Measurements from ENCODE around the gene IBTK.
"Not testable (repeated sequence)": the region's sequence is repeated elsewhere in the genome, so short reads cannot be mapped to it uniquely, and the experiment has no call there.

The IBTK gene

DNA sequence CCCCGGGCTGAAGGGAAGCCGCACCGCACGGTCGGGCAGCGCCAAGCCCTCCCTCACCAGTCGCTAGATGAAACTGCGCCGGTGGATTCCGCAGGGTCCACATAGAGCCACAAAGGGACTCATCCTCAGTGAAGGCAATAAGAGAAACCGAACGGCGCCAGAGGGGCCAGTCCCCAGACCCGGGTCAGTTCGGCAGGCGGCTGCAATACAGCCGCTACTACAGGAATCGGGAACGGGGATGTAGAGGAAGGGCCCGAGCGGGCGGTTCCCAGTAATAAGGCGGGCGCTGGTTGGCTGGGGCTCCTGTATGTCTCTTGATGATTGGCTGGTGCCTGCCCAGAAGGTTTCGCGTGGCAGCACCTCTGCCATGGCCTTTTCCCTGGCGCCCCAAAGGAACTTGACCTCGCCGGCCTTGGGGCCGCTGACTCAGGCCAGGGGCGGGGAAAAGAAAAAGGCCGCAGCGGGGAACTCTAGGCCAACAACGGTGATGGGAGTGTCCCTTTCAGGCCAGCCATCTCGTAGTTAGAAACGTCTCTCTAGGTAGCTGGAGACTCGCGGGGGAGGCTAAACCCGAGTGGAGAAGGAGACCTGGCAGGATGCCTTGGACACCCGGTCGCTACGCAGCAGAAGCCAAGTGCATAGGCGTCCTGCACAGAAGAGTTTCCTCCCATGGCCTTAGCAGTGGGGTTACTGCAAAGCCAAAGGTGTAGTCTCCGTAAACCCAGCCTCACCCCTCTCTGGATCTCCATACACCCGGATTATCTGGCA, at the start of gene IBTK:
Gene IBTK, minus strand, starts transcription at position 240 of the 768 bp plus-strand sequence. CDS start 7,258 bp downstream, outside the sequence.
- H3K36me3 ChIP-seq (ENCODE audit: control insufficient read depth, low read length) = peaks cover 35% of the 10 kb centered on the region
- H3K4me1 ChIP-seq (ENCODE audit: control insufficient read depth, low read length) = peaks cover 34% of the 10 kb centered on the region
- peak within 1 kb of the TSS; percentile 43 for H3K27ac ChIP-seq (ENCODE audit: low read depth, low read length)

GRCh38 chr6:82283771-82284410, 36.3 kb upstream of the IBTK start:
- H3K4me3 ChIP-seq (ENCODE audit: low read length) = no peak overlapping the region
- H3K27me3 ChIP-seq (ENCODE audit: control insufficient read depth, low read length) = 0 out of 2 replicates have a peak, but pooled peaks cover 3% of the 10 kb centered on the region
- H4K20me1 ChIP-seq (ENCODE audit: control insufficient read depth, insufficient read depth, low read depth, low read length) = no peaks in the 10 kb centered on the region
- H3K4me1 ChIP-seq (ENCODE audit: control insufficient read depth, low read length) = no peaks in the 10 kb centered on the region
- H3K79me2 ChIP-seq (ENCODE audit: control insufficient read depth, low read length) = no peaks in the 10 kb centered on the region
- TF ChIP-seq, protein P1, sequence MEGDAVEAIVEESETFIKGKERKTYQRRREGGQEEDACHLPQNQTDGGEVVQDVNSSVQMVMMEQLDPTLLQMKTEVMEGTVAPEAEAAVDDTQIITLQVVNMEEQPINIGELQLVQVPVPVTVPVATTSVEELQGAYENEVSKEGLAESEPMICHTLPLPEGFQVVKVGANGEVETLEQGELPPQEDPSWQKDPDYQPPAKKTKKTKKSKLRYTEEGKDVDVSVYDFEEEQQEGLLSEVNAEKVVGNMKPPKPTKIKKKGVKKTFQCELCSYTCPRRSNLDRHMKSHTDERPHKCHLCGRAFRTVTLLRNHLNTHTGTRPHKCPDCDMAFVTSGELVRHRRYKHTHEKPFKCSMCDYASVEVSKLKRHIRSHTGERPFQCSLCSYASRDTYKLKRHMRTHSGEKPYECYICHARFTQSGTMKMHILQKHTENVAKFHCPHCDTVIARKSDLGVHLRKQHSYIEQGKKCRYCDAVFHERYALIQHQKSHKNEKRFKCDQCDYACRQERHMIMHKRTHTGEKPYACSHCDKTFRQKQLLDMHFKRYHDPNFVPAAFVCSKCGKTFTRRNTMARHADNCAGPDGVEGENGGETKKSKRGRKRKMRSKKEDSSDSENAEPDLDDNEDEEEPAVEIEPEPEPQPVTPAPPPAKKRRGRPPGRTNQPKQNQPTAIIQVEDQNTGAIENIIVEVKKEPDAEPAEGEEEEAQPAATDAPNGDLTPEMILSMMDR (IDR thresholded peaks at IDR 0.05; ENCODE audit: low read depth, low read length, poor library complexity, severe bottlenecking) = no peak
- TF ChIP-seq EZH2phosphoT487 (IDR thresholded peaks at IDR 0.05; ENCODE audit: borderline replicate concordance, low read length) = no peak
- no peaks in the 10 kb centered on the region for H3K9me2 ChIP-seq (replicated peaks; ENCODE audit: control insufficient read depth, low read length)
- H3F3A ChIP-seq (ENCODE audit: control insufficient read depth, insufficient read depth) = no peaks in the 10 kb centered on the region
- no peak overlapping the region for H3K4me2 ChIP-seq (ENCODE audit: low read length)
- H3K9me3 ChIP-seq (ENCODE audit: control insufficient read depth, insufficient read depth, low read length) = no peaks in the 10 kb centered on the region
- H3K36me3 ChIP-seq (ENCODE audit: control insufficient read depth, low read length) = no peaks in the 10 kb centered on the region
- H3K27ac ChIP-seq (ENCODE audit: low read depth, low read length) = no peak overlapping the region

More for the DNA sequence above, at the start of gene IBTK:
- peaks cover 55% of the 10 kb centered on the region for H3K79me2 ChIP-seq (ENCODE audit: control insufficient read depth, low read length)
- no peaks in the 10 kb centered on the region for H3K9me3 ChIP-seq (ENCODE audit: control insufficient read depth, insufficient read depth, low read length)
- TF ChIP-seq, protein P1 (IDR thresholded peaks at IDR 0.05; ENCODE audit: low read depth, low read length, poor library complexity, severe bottlenecking) = no peak
- TF ChIP-seq EZH2phosphoT487 (IDR thresholded peaks at IDR 0.05; ENCODE audit: borderline replicate concordance, low read length) = no peak
- peak within 1 kb of the TSS; percentile 91 for H3K4me2 ChIP-seq (ENCODE audit: low read length)
- peak within 1 kb of the TSS; percentile 78 for H3K4me3 ChIP-seq (ENCODE audit: low read length)
- no peaks in the 10 kb centered on the region for H3K27me3 ChIP-seq (ENCODE audit: control insufficient read depth, low read length)
- H4K20me1 ChIP-seq (ENCODE audit: control insufficient read depth, insufficient read depth, low read depth, low read length) = no peaks in the 10 kb centered on the region; the same call in 1 of the 2 replicates
- H3K9me2 ChIP-seq (replicated peaks; ENCODE audit: control insufficient read depth, low read length) = no peaks in the 10 kb centered on the region
- no peaks in the 10 kb centered on the region for H3F3A ChIP-seq (ENCODE audit: control insufficient read depth, insufficient read depth)

DNA sequence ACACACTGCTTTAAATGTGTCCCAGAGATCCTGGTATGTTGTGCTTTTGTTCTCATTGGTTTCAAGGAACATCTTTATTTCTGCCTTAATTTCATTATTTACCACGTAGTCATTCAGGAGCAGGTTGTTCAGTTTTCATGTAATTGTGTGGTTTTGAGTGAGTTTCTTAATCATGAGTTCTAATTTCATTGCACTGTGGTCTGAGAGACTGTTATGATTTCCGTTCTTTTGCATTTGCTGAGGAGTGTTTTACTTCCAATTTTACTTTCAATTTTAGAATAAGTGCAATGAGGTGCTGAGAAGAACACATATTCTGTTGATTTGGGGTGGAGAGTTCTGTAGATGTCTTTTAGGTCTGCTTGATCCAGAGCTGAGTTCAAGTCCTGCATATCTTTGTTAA, 34.0 kb upstream of the IBTK start:
- not testable (repeated sequence) for H3K9me3 ChIP-seq (ENCODE audit: control insufficient read depth, insufficient read depth, low read length); H3K4me2 ChIP-seq (ENCODE audit: low read length); H3K4me3 ChIP-seq (ENCODE audit: low read length); H4K20me1 ChIP-seq (ENCODE audit: control insufficient read depth, insufficient read depth, low read depth, low read length); H3K27ac ChIP-seq (ENCODE audit: low read depth, low read length); H3K9me2 ChIP-seq (replicated peaks; ENCODE audit: control insufficient read depth, low read length); H3K36me3 ChIP-seq (ENCODE audit: control insufficient read depth, low read length); H3K4me1 ChIP-seq (ENCODE audit: control insufficient read depth, low read length); H3K79me2 ChIP-seq (ENCODE audit: control insufficient read depth, low read length); H3K27me3 ChIP-seq (ENCODE audit: control insufficient read depth, low read length); H3F3A ChIP-seq (ENCODE audit: control insufficient read depth, insufficient read depth)

DNA sequence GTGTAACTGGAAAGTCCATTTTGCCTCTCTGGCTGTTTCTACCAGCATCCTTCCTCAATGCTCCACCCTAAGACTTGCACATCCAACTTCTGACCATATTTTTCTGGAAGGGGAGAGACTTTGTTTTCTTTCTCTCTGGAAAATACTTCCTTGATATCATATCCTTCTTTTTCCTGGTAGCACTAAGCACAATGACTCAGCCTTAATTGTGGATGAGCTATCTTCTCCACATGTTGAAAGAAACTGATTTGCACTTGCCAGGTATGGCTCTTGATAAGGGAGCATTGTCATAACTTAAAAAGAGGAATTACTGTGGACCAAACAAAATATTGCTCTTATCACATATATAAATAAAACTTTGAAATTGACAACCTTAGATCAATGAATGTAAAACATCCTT, 30.1 kb upstream of the IBTK start:
- Histone ChIP-seq H3K4me2 (ENCODE audit: low read length) (no peak overlapping the region), H3K36me3 (ENCODE audit: control insufficient read depth, low read length) (no peaks in the 10 kb centered on the region), H4K20me1 (ENCODE audit: control insufficient read depth, insufficient read depth, low read depth, low read length) (no peaks in the 10 kb centered on the region), H3K9me2 (replicated peaks; ENCODE audit: control insufficient read depth, low read length) (no peaks in the 10 kb centered on the region), H3K79me2 (ENCODE audit: control insufficient read depth, low read length) (no peaks in the 10 kb centered on the region), H3K4me3 (ENCODE audit: low read length) (no peak overlapping the region), H3K4me1 (ENCODE audit: control insufficient read depth, low read length) (no peaks in the 10 kb centered on the region), H3K27me3 (ENCODE audit: control insufficient read depth, low read length) (peaks cover 2% of the 10 kb centered on the region; the same call in 1 of the 2 replicates), H3K9me3 (ENCODE audit: control insufficient read depth, insufficient read depth, low read length) (no peaks in the 10 kb centered on the region), H3K27ac (ENCODE audit: low read depth, low read length) (no peak overlapping the region), H3F3A (ENCODE audit: control insufficient read depth, insufficient read depth) (no peaks in the 10 kb centered on the region)
- TF ChIP-seq, protein P1 (IDR thresholded peaks at IDR 0.05; ENCODE audit: low read depth, low read length, poor library complexity, severe bottlenecking) = no peak
- no peak for TF ChIP-seq EZH2phosphoT487 (IDR thresholded peaks at IDR 0.05; ENCODE audit: borderline replicate concordance, low read length)

Data from DOHH2 (cell line).